ENCODE data around the gene BMP8B.
"Not testable (repeated sequence)": the region's sequence is repeated elsewhere in the genome, so short reads cannot be mapped to it uniquely, and the experiment has no call there.

The BMP8B gene

DNA sequence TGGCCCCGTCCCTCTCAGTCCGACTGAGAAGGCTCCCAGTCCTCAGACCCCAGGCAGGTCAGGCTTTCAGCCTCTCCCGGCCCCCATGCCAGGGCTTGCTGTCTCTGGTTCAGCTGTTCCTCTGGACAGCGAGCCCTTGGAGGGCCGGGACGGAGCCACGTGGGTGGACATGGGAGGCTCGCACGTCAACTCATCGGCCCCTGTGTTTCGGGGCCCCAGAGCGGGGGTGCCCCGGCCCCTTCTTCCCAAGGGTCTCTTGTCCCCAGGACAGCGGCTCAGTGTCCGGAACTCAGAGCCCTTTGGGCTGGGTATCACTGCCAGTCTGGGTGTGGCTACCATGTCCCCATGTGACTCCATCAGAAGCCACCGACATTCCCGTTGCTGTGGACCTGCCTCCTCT lies 10.8 kb downstream of the BMP8B start:
- DNase-seq, ATAC-seq: not testable (repeated sequence)

DNA sequence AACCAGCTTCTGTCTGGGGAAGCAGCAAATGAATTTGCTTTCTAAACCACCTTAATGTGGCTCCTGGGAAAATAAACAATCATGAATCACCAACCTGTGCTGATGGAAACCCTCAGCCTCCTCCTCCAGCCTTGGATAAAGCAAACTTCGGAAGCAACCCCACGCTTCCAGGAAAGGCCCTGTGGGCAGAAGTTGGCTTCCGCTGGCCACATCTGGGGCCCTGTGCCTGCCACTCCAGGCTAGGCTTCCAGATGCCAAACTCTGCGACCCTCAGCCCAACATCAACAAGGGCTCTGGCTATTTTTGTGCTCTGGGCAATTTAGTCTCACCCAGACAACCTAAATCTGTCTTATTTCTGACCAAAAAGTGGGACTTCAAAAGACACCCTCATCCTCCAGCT lies 11.4 kb downstream of the BMP8B start:
- ATAC-seq: no peak

DNA sequence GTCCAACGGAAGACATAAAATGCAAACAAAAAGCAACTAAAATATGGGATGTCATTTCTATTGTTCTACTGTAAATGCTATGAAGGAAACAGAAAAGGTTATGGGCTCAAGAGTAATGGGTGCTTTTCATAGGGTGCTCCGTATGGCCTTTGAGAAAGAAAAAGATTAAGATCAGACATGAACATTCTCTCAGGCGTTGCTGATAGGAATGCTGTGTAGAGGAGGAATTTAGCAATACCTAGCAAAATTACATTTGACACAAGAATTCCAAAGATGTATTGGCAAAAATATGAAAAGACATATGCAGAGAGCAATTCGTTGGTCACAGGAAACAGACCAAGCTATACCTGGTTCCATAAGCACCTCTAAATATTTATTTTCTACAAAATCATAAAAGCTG lies 11.8 kb downstream of the BMP8B start:
- ATAC-seq (no peak), DNase-seq (no peak)

More for the DNA sequence above, 11.4 kb downstream of the BMP8B start:
- no peak for DNase-seq

DNA sequence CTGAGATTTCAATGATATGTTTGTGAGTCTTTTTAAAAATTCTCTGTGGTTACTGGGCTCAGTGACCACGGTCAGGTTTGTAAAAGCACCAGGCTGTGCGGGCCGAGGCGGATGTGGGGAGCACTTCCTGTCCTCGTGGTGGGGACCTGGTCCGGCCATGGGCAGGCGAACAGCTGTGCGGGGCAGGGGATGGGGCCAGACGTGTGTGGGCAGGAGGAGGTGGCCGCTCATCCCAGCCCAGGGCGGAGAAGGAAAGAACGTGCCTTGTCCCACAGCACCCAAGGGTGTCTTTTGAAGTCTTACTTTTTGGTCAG lies 12.3 kb downstream of the BMP8B start:
- ATAC-seq (no peak), DNase-seq (no peak)

DNA sequence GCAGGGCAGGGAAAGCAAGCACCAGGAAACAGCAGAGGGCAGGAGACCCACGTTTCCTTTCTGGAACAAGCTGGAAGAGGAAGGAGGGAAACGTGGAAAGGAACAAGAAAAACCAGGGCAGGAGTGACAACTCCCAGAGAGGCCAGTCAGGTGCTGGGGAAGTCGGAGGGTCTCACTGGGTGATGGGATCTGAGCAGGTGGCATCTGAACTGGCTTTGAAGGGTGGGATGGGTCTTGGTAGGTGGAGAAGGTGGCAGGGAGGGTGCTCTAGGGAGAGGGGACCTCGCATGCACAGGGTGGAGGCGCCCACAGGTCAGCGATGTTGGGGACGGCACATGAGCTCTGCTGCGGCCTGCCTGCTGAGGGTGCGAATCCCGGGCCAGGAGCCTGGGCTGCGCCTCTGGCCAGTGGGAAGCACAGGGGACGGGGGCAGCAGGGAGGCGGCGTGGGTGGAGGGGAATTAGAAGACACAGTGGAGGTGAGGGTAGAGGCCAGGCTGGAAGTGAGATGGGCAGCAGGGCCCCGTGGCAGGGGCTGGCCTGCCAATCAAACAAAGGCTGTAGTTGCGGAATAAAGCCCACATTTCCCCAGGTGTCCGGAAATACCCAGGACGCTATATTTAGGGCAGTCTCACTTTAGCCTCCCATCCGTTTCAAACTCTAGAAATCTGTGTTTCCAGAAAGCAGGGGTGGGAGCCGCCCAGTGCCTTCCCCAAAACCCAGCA lies 12.8 kb downstream of the BMP8B start:
- not testable (repeated sequence) for ATAC-seq, DNase-seq

DNA sequence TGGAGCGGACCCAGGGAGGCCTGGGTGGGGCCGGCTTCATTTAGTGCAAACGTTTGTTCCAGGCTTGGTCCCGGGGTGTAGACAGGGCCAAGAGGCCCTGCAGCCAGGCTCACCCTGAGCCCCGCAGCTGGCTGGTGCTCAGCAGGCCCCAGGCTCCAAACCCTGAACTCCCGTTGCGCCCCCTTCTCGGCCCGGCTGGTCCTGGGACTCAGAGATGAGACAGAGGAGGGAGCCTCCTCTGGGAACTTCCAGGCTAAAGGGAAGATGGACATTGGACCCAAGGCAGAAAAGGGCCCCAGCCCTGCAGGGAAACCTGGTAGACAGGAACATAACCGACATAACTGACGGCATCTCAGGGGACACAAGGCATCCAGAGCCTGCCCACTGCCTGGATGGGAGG lies 13.5 kb downstream of the BMP8B start:
- ATAC-seq: not testable (repeated sequence)

DNA sequence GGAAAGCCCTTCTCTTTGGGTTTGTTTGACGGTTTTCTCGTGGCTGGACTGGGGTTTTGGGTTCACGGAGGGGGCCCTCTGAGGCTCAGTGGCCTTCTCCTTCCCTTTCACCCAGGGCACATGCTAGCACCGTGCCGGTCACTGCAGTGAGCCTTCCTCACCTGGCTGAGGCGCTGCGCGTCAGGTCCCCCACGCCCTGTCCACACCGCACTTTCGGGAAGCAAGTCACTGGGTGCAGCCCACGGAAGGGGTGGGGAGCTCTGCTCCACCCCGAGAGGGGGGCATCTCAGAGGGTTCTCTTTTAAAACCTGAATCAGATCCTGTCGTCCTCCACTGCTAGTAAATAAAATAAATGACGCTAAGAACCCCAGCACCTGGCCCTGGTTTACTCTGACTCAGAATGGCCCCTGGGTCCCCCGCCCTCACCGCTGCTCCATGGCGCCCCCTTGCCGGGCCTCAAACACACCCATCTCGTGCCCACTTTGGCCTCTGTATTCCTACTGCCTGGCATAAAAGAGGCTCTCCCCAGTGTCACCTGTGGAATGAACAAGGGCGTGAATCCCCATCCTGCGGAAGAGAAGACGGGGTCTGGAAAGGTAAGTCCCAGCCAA lies 15.2 kb downstream of the BMP8B start:
- peak; percentile 45 for ATAC-seq
- not testable (repeated sequence) for DNase-seq

More for the DNA sequence above, 13.5 kb downstream of the BMP8B start:
- not testable (repeated sequence) for DNase-seq

DNA sequence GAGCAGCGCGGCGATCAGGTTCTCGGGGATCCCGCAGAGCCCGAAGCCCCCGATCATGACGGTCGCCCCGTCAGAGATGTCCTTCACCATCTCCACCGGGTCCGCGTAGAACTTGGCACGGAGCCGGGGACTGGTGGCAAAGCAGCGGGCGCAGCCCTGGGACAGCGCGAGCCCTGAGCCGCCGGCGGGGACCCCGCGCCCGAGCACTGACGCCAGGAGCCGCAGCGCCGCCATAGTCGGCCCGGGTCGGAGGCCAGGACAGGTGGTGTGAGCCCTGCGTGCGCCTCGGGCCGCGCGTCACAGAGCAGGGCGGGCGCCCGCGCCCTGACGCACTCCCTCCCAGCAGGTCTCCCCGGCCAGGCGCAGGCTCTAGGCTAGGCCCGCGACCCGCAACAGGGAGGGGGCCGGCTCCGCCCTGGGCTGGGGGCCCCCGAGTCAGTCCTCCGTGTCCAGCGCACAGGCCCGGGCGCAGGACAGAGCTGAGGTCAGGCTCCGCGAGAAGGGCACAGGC lies 17.6 kb downstream of the BMP8B start, which contains the start of gene OXCT2:
OXCT2 (minus strand) TSS at position 327 of the 511 bp plus-strand sequence; CDS start at position 234, 93 bp downstream.
- DNase-seq (peak; percentile 15), ATAC-seq (peak; percentile 41)

DNA sequence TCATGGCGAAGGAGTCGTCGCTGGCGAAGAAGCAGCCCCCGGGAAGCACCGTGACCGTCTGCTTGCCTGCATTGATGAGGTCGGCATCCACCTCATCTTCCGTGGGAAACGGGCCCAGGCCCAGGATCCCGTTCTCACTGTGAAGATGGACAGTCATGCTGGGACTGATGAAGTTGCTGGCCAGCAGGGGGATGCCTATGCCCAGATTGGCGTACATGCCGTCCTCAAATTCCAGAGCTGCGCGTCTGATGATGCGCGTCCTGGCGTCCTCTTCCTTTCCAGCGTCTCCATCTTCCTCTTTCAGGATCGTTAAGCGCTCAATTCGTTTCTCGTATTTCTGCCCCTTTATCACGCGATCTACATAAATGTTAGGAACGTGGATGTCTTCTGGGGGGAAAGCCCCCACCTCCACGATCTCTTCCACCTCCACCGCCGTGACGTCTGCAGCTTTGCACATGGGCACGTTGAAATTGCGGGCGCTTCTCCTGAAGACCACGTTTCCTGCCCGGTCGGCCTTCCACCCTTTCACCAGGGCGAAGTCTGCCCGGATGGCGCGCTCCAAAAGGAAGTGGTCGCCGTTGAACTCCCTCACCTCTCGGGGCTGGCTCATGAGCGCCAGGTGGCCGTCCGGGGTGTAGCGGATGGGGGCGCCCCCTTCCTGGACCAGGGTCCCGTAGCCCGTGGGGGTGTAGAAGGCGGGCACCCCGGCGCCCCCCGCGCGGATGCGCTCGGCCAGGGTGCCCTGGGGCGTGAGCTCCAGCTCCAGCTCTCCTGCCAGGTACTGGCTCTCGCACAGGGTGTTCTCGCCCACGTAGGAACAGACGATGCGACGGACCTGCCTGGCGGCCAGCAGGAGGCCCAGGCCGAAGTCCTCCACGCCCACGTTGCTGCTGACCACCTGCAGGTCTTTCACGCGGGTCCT lies 18.3 kb downstream of the BMP8B start:
- peak; percentile 66 for DNase-seq
- ATAC-seq: peak; percentile 66

DNA sequence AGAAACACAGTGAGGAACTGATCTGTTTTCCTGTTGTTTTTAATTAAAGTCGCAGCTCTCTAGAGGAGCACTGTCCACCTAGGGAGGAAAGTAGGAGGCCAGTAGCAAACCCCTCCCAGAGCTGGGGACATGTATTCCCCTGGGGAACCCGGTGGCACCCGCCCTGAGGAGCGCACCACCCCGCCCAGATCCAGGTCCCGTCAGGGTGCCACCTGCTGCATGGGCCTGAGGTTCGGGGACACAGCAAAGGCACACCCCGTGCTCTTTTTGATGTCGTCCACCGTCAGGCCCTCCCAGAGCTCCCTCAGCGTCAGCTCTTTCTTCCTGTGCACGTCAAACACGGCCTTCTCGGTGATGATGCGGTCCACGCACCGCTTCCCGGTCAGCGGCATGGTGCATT lies 19.2 kb downstream of the BMP8B start:
- DNase-seq, ATAC-seq: not testable (repeated sequence)

DNA sequence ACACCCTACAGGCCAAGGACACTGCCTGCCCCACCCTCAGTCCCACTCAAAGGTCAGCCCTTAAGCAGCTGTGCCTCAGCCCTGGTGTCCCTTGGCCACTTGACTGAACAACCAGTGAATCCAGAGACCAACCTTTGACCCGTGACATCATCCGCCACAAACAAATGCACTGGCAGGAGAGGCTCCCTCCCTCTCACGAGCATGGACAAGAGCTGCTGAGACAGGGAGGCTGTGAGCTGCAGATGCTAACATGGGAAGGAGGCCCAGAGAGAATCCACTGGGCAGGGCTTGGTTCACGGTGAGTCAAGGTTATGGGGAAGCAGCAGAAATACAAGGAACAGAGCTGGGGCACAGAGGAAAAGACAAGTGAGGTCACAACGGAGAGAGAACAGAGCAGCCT lies 22.2 kb downstream of the BMP8B start:
- DNase-seq, ATAC-seq: not testable (repeated sequence)

DNA sequence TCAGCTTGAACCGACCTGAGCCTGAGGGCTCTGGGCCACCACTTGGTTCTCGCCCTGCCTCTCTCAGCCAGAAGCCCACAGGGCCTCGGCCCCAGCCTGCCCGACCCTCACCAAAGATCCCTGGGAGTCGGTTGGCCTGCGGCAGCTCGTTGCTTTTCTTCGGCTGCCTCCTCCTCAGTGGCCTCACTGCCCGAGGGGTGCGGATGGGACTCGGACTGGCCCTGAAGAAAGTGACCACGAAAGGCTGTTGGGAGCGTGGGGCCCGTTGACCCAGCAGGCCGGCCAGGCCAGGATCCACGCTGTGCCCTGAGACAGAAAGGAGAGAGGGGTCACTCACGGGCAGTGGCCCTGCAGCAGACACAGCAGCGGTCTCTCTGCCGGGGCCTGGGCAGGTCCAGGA lies 24.2 kb downstream of the BMP8B start:
- not testable (repeated sequence) for DNase-seq, ATAC-seq

DNA sequence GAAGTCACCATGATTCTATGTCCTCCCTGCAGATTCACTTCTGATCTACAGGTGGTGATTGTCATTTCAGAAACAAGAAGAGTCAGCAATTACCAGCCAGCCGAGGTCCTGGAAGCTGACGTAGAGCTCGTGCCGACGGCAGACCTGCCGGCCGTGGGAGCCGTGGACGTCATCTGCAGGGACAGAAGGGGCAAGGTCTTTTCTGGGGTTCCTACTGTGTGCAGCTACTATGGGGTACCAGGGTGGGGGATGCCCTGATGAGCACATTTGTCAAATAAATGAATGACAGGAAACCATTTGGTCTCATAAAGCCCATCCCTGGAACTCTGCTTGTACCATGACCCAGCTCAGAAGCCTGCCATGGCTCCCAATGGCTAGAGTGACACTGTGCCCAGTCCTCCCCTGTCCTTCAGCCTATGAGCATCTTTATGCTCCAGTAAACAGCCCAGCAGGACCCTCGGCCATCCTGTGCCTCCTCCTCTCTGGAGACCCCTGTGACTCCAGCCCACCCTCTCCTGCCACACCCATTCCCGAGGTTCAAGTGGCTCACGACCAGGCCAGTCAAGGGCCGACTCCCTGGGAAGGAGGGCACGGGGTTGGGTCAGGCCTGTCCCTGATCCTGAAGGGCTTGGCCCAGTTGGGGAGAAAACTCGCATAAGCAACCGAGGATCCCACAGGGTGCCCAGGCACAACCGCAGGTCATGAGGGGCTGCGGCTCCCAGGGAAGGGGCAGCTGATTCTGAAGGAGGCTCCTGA lies 24.9 kb downstream of the BMP8B start:
- not testable (repeated sequence) for ATAC-seq, DNase-seq

DNA sequence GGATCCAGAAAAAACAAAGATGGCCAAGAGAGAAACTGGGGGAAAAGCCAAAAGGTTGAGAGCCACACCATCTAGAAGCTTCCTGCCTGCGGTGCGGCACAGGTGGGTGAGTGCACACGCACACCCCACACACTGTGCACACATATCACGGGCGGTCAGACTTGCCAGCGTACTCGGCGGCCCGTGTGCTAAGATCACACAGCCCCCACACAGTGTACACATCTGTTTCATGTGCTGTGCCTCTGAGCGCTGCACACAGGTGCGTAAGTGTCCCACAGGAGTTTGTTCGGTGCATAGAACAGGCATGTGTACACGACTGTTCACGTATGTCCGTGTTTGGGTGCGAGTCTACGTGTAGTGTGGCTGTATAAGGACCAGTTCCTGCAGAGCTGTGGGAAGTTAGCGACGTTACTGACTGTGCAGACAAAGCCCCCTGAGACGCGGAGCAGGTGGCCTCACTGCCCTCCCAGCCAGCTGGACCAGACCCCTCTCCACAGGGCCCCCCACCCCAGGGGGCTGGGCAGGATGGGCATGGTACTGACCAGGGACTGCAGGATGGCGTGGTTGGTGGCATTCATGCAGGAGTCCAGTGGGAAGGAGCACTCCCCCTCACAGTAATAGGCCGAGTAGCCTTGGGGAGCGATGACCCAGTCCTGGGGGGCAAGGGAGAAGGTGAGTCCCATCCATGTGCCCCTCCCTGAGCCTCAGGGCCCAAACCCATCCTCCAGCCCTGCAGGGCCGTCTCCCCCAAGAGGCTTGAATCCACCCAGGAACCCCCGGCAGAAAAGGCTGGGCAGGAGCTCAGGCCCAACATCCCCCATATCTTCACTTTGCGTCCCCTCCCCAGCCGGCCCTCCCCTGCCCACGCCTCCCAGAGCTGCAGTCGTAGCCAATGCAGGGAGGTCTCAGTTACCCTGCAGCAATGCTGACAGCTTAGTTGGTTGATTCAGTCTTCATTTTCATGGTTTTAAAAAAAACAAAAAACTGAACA lies 25.8 kb downstream of the BMP8B start:
- DNase-seq (no peak), ATAC-seq (no peak)

DNA sequence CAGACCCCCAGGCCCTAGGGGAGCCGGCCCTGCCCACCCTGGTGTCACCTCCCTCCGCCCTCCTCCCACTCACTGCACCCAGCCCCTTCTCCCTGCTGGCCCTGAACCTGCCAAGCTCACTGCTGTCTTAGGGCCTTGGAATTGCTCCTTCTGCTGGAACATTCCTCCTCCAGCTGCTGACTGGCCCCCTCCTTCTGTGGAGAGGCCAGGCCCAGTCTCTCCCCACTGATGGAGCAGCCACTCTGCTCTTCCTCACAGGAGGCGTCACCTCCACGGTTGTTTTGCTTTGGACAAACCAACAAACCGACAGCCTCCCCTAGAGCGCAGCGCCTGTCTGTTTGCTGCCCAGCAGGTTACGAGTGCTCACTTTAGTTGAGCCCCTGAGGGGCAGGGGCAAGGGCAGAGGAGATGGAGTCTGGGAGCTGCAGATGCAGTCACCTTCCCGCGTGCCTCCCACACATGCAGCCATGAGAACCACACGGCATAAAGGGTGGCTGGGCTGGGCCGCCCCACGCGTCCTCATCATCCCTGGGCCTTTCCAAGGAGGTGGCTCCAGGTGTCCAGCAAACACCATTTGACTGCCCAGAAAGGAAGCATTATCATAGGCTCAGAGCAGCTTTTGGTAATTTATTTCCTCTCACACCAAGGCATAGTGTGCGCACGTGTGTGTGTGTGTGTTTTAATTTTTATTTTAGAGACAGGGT lies 27.0 kb downstream of the BMP8B start:
- ATAC-seq: no peak
- DNase-seq: no peak

DNA sequence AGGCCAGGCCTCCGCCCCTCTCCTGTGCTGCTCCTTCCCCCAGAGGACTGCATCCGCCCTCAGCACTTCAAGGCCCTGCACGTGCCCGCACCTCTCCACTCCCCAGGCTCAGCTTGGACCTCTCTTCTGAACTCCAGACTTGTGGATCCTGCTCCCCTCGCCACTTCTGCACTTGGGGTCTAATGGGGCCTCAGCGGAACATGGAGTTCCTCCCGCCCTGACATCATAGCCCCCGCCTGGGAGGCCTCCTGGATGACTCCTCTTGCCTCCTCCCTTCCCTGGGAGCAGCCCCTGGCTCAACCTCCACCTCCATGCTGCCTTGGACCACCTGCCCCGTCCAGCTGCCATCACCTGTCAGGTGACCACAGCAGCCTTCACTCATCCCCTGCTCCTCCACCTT lies 27.6 kb downstream of the BMP8B start:
- DNase-seq (no peak), ATAC-seq (no peak)

DNA sequence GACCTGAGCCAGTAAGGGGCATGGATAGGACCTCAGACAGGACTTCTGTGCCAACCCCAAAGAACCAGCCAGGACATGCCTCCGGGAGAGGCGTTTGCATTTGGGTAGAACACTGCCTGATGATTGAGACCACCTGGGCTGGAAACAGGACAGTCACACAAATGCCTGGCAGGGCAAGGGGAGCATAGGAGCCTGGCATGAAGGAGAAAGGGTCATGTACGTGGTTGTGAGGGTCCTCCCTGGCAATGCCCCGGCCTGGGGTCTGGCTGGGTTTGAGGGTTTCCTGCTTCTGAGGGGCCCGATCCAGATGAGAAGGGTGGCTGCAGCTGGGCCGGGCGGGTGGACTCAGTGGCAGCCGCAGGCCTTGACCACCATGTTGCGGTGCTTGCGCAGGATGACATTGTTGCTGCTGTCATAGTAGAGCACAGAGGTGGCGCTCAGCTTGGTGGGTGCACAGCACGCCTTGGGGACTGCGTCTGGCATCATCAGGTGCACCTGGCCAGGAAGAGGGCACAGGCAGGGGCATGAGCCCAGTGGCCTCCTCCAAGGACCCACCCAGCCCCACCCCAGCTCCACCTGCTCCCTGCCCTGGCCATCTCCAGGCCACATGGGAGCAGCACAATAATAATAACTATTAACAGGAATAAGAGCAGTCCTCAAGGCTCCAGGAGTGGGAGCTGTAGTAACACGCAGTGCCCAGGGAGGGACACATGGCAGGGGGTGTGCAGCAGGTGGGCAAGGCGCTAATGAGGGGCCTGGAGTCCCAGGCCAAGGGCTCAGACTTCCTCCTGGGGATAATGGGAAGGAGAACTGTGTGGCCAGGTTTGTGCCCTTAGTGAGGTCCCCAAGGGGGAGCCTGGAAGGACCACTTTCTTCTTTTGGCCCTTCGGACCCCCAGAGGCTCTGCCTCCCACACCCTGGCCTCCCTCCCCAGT lies 28.3 kb downstream of the BMP8B start:
- DNase-seq (no peak), ATAC-seq (no peak)

DNA sequence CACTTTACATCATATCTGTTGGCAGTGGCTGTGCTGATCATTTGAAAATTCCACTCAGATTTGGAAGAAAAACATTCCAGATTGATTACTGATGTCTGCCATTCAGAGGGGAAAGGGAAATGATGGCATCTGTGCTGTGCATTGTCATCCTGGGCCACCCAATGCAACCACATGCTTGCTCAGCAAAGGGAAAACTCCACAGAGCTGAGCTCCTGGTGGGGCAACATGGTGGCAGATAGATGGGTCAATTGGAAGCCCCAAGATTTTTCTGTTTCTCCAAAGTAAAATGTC lies 29.3 kb downstream of the BMP8B start:
- ATAC-seq (no peak), DNase-seq (no peak)

Measured in stimulated activated naive CD8-positive, alpha-beta T cell treated with anti-CD3 and anti-CD28 coated beads, Interleukin-15, Interleukin-2, amounts not matched to agents 100 U/mL and 50 U/mL, for 24 hours (primary cell).